HG02588 (cell line): ENCODE measurements around the gene NFATC1.

Experiments used
- ATAC-seq: cut with Tn5 transposase; IDR thresholded peaks from one replicate; pipeline ENCODE4 v1.9.1; 2021; ENCODE audit warnings: mild to moderate bottlenecking, moderate library complexity; ENCODE audit not compliant: unreplicated experiment

Gene NFATC1

GRCh38 chr18:79453816-79454735, 58.3 kb downstream of the NFATC1 start:
- no peak for ATAC-seq

- no peak for ATAC-seq
Measured at GRCh38 chr18:79455261-79455660, 59.5 kb downstream of the NFATC1 start.

- no peak for ATAC-seq
Measured at GRCh38 chr18:79456105-79456980, 60.6 kb downstream of the NFATC1 start.

- no peak for ATAC-seq
Measured at GRCh38 chr18:79457239-79457638, 61.5 kb downstream of the NFATC1 start.

- ATAC-seq = no peak
Measured at GRCh38 chr18:79457652-79458051, 61.9 kb downstream of the NFATC1 start.

- ATAC-seq = no peak
Measured at GRCh38 chr18:79458131-79458838, 62.6 kb downstream of the NFATC1 start.

- ATAC-seq = no peak
Measured at GRCh38 chr18:79458917-79459803, 63.4 kb downstream of the NFATC1 start.

GRCh38 chr18:79459946-79460480, 64.3 kb downstream of the NFATC1 start:
- peak; percentile 17 for ATAC-seq

- peak; percentile 71 for ATAC-seq
Measured at GRCh38 chr18:79460481-79461300, 65.0 kb downstream of the NFATC1 start.

GRCh38 chr18:79461627-79462026, 65.9 kb downstream of the NFATC1 start:
- ATAC-seq = no peak

GRCh38 chr18:79463424-79463960, 67.8 kb downstream of the NFATC1 start:
- no peak for ATAC-seq

- peak; percentile 85 for ATAC-seq
Measured at GRCh38 chr18:79465392-79465991, 69.8 kb downstream of the NFATC1 start.

- peak; percentile 39 for ATAC-seq
Measured at GRCh38 chr18:79466591-79466990, 70.9 kb downstream of the NFATC1 start.

GRCh38 chr18:79467126-79467525, 71.4 kb downstream of the NFATC1 start:
- no peak for ATAC-seq

- ATAC-seq = no peak
Measured at GRCh38 chr18:79468119-79468789, 72.5 kb downstream of the NFATC1 start.

GRCh38 chr18:79469309-79469708, 73.6 kb downstream of the NFATC1 start:
- no peak for ATAC-seq

- ATAC-seq = no peak
Measured at GRCh38 chr18:79469751-79470505, 74.2 kb downstream of the NFATC1 start.
